Heart left ventricle (tissue), 13 donors: ENCODE data around the gene PPP1R1C.

Experiments used
- CTCF ChIP-seq, 12 donors: fragments of 200-600 bp; sonication (generic) in 4 of 12; IDR thresholded peaks; one replicate each; pipeline versions ENCODE4 v1.5.0 to v1.8.0; 2018 to 2022; ENCODE audit warnings: antibody characterized with exemption in 12 of 12, mild to moderate bottlenecking in 5 of 12
- POLR2A ChIP-seq, 2 donors: fragments of 450-650 bp; IDR thresholded peaks; one replicate each; pipeline ENCODE4 v1.6.1; 2017; ENCODE audit warnings: antibody characterized with exemption in 2 of 2, mild to moderate bottlenecking in 2 of 2, moderate library complexity in 2 of 2
- donor health status: ischemic (EF 13 %, LVEDD 7.1; RV severe dilation, severe dysfunction).
- donor health status: DM: no; HTN: yes; CAD: no.
- donor health status: DM: no; HTN: no; CAD: no.
- donor health status: ischemic (EF 25% LVEDD 6.9; RV normal size, moderate dysfunction).
- donor health status: ischemic (EF 25% LVEDD 5.7; RV mildly dilated, moderate dysfunction).
- donor health status: ischemic (EF 35%, LVEDD 5.7; RV mildly dilated, moderate dysfunction).
- donor health status: nonischemic (EF 11% LVEDD 7.7; RV severe dilation, severe dysfunction).
- donor health status: DM: yes; HTN: yes; CAD: no.
- donor health status: PGD.
- donor health status: ischemic (EF 29% LVEDD 5.4; RV normal size, mild dysfunction).
- donor health status: nonischemic (EF 23%, LVEDD 6.1; RV moderate dilation, normal function).

DNA sequence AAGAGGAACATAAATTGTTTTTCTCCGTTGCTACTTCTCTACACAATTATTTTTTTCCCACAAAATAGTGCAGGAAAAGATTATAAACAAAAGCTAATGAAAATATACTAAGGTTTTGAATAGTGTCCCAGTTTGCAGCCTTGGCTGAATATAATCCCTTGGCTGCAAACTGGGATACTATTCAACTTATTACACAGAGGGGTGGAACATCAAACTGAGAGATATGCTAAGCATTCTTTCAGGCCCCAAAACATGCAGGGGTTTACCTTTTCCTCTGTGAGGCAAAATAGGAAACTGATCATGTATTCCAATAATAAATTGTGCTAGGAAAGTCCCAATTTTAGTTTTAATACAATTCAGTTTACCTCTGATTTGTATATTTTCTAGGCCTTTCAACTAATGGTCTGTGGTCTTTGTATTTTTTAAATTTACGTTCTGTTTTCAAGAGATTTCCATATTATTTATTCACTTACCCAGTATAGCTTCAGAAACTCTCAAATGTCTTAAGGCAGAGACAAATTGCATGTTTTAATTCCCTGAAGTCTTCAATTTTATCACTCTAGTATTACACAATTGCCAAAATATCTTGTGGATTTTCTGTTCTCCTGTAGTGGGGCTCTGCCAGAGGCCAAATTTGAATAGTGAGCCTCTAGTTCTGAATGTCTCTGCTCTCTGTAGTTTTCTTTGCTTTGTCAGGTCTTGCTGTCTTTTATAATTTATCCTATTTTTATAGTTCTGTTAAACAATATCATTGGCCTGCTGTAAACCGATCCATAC is 63.9 kb downstream of the PPP1R1C start:
- TF ChIP-seq CTCF (IDR thresholded peaks at IDR 0.05) (no peak), POLR2A (IDR thresholded peaks at IDR 0.05) (no peak)
